Cardiac muscle cell (in vitro differentiated cells and primary cell): ENCODE data around the gene CYP4F8. TPM values are rescaled to one million over a fixed set of nuclear protein-coding genes. Genes with fewer than 3 reads are reported as not detected.
"Not testable (repeated sequence)": the region's sequence is repeated elsewhere in the genome, so short reads cannot be mapped to it uniquely, and the experiment has no call there.

Source experiments
- DNase-seq, 2 donors: peaks; one replicate each; pipeline versions ENCODE4 v3.0.0 to v3.0.0-alpha.2; 2010 to 2017; ENCODE audit warnings: low read depth in 1 of 2, low spot score in 1 of 2
- H3K27ac ChIP-seq: fragments of 200-600 bp; sonication (generic); 2 replicates; pipeline ENCODE4 v1.5.1; 2016
- H3K27me3 ChIP-seq: fragments of 200-600 bp; sonication (generic); 2 replicates; pipeline ENCODE4 v1.6.0; 2016; ENCODE audit warnings: control low read depth
- H3K36me3 ChIP-seq: fragments of 200-600 bp; sonication (generic); 2 replicates; pipeline ENCODE4 v1.5.1; 2016; ENCODE audit warnings: control low read depth
- H3K4me1 ChIP-seq: fragments of 200-600 bp; sonication (generic); 2 replicates; pipeline ENCODE4 v1.8.1; 2017; ENCODE audit warnings: low read depth, mild to moderate bottlenecking, mixed run types
- H3K4me3 ChIP-seq: fragments of 200-600 bp; sonication (generic); 2 replicates; pipeline ENCODE4 v1.5.1; 2016; ENCODE audit warnings: mild to moderate bottlenecking
- H3K9me3 ChIP-seq: fragments of 200-600 bp; sonication (generic); 2 replicates; pipeline ENCODE4 v1.5.1; 2017; ENCODE audit warnings: low read depth, mild to moderate bottlenecking, control low read depth
- CTCF ChIP-seq: IDR thresholded peaks from 2 replicates; pipeline ENCODE4 v1.5.1; 2012; ENCODE audit warnings: low read depth, mild to moderate bottlenecking, low read length
- polyA plus RNA-seq: library from polyadenylated mRNA; unstranded; fragments of >200 nt; fragmentation: Nextera tagmentation; extraction: Ambion mirVana; gene quantifications from 2 replicates; pipeline ENCODE4 v1.2.1, GENCODE V29; 2016
- total RNA-seq: library from RNA; depleted of rRNA; stranded (reverse); fragments of >200 nt; gene quantifications from 2 replicates; pipeline ENCODE4 v1.2.3, GENCODE V29; 2016

The CYP4F8 gene
- total and polyA plus RNA-seq, 2 experiments from 2014 or later, result not detected

GRCh38 chr19:15672580-15673175, 57.7 kb downstream of the CYP4F8 start, which contains the start of gene CYP4F12:
TSS of gene CYP4F12 (plus strand) at chr19:15673087. CDS start at chr19:15673530, 443 bp downstream.
- no peak within 1 kb of the TSS for H3K27ac ChIP-seq
- no peaks in the 10 kb centered on the region for H3K27me3 ChIP-seq
- H3K4me3 ChIP-seq, result no peak within 1 kb of the TSS
- H3K4me1 ChIP-seq, result no peaks in the 10 kb centered on the region
- H3K9me3 ChIP-seq, result no peaks in the 10 kb centered on the region
- DNase-seq, result peak in 1 of 2 donors; percentile 81
- TF ChIP-seq CTCF, result no peak
- no peaks in the 10 kb centered on the region for H3K36me3 ChIP-seq

- TF ChIP-seq CTCF, result no peak
- H3K27me3 ChIP-seq, result no peaks in the 10 kb centered on the region
- no peak overlapping the region for H3K27ac ChIP-seq
- DNase-seq, result peak in 1 of 2 donors; percentile 1
- no peak overlapping the region for H3K4me3 ChIP-seq
- no peaks in the 10 kb centered on the region for H3K36me3 ChIP-seq
- no peaks in the 10 kb centered on the region for H3K9me3 ChIP-seq
- H3K4me1 ChIP-seq, result no peaks in the 10 kb centered on the region
Observed at GRCh38 chr19:15673176-15673654, 58.2 kb downstream of the CYP4F8 start.

GRCh38 chr19:15675560-15675959, 60.5 kb downstream of the CYP4F8 start:
- no peaks in the 10 kb centered on the region for H3K4me1 ChIP-seq
- H3K9me3 ChIP-seq, result no peaks in the 10 kb centered on the region
- no peak overlapping the region for H3K4me3 ChIP-seq
- DNase-seq, result no peak
- no peaks in the 10 kb centered on the region for H3K27me3 ChIP-seq
- H3K27ac ChIP-seq, result no peak overlapping the region
- no peaks in the 10 kb centered on the region for H3K36me3 ChIP-seq
- no peak for TF ChIP-seq CTCF

GRCh38 chr19:15679089-15679488, 64.1 kb downstream of the CYP4F8 start:
- Histone ChIP-seq H3K27ac (no peak overlapping the region), H3K9me3 (no peaks in the 10 kb centered on the region), H3K4me1 (no peaks in the 10 kb centered on the region), H3K36me3 (no peaks in the 10 kb centered on the region), H3K4me3 (no peak overlapping the region), H3K27me3 (no peaks in the 10 kb centered on the region)
- DNase-seq, result no peak
- no peak for TF ChIP-seq CTCF

GRCh38 chr19:15679865-15680264, 64.8 kb downstream of the CYP4F8 start:
- H3K27me3 ChIP-seq, H3K9me3 ChIP-seq, H3K36me3 ChIP-seq, DNase-seq, H3K4me1 ChIP-seq, H3K4me3 ChIP-seq, H3K27ac ChIP-seq: not testable (repeated sequence)

Other genes with a start within 250 kb of the CYP4F8 start
- 16.3 and 34.5 TPM in 2 replicates for gene AKAP8, start 235.4 kb upstream of the CYP4F8 start, total RNA-seq
- 17.8 and 24.1 TPM in 2 replicates for gene AKAP8, start 235.4 kb upstream of the CYP4F8 start, polyA plus RNA-seq
- 207 and 410 TPM in 2 replicates for gene AKAP8L, start 196.2 kb upstream of the CYP4F8 start, total RNA-seq
- gene AKAP8L, start 196.2 kb upstream of the CYP4F8 start, polyA plus RNA-seq, result 235 and 328 TPM in 2 replicates
- gene WIZ, start 165.3 kb upstream of the CYP4F8 start, total RNA-seq, result 60.4 and 82.7 TPM in 2 replicates
- 40.3 and 45.9 TPM in 2 replicates for gene WIZ, start 165.3 kb upstream of the CYP4F8 start, polyA plus RNA-seq
- 0.14 TPM in 1 of 2 replicates, not detected in the other for gene RASAL3, start 150.7 kb upstream of the CYP4F8 start, total RNA-seq
- 0.46 TPM in 1 of 2 replicates, not detected in the other for gene RASAL3, start 150.7 kb upstream of the CYP4F8 start, polyA plus RNA-seq
- not detected in 2 replicates for gene PGLYRP2, start 135.7 kb upstream of the CYP4F8 start, total RNA-seq
- not detected in 2 replicates for gene PGLYRP2, start 135.7 kb upstream of the CYP4F8 start, polyA plus RNA-seq
- gene CYP4F22, start 106.7 kb upstream of the CYP4F8 start, total RNA-seq, result not detected in 2 replicates
- not detected in 2 replicates for gene CYP4F22, start 106.7 kb upstream of the CYP4F8 start, polyA plus RNA-seq
- gene CYP4F3, start 25.7 kb downstream of the CYP4F8 start, total RNA-seq, result not detected in 2 replicates
- gene CYP4F3, start 25.7 kb downstream of the CYP4F8 start, polyA plus RNA-seq, result not detected in 2 replicates
- not detected in 2 replicates for gene CYP4F12, start 57.9 kb downstream of the CYP4F8 start, total RNA-seq
- gene CYP4F12, start 57.9 kb downstream of the CYP4F8 start, polyA plus RNA-seq, result not detected in 2 replicates
- gene OR10H2, start 112.8 kb downstream of the CYP4F8 start, total RNA-seq, result not detected in 2 replicates
- gene OR10H2, start 112.8 kb downstream of the CYP4F8 start, polyA plus RNA-seq, result not detected in 2 replicates
- not detected in 2 replicates for gene OR10H3, start 122.8 kb downstream of the CYP4F8 start, total RNA-seq
- gene OR10H3, start 122.8 kb downstream of the CYP4F8 start, polyA plus RNA-seq, result not detected in 2 replicates
- not detected in 2 replicates for gene OR10H5, start 172.4 kb downstream of the CYP4F8 start, total RNA-seq
- not detected in 2 replicates for gene OR10H5, start 172.4 kb downstream of the CYP4F8 start, polyA plus RNA-seq
- gene OR10H1, start 200.4 kb downstream of the CYP4F8 start, total RNA-seq, result not detected in 2 replicates
- gene OR10H1, start 200.4 kb downstream of the CYP4F8 start, polyA plus RNA-seq, result not detected in 2 replicates